Body of pancreas (tissue), 4 donors: ENCODE data around the gene NOXA1.
"Not testable (repeated sequence)": the region's sequence is repeated elsewhere in the genome, so short reads cannot be mapped to it uniquely, and the experiment has no call there.

Source experiments
- CTCF ChIP-seq, 7 experiments: fragments of 450-650 bp in 4 of 7; fragments of 200-600 bp in 3 of 7; sonication (generic) in 3 of 7; IDR thresholded peaks; one replicate each; pipeline ENCODE4 v1.5.1; 2016 to 2019; ENCODE audit warnings: antibody characterized with exemption in 7 of 7
- POLR2A ChIP-seq, 3 donors: fragments of 450-650 bp; IDR thresholded peaks; one replicate each; pipeline ENCODE4 v1.6.1; 2016; ENCODE audit warnings: antibody characterized with exemption in 3 of 3, mild to moderate bottlenecking in 2 of 3

GRCh38 chr9:137386507-137387113 lies 36.6 kb upstream of the NOXA1 start:
- TF ChIP-seq CTCF, POLR2A (IDR thresholded peaks at IDR 0.05): not testable (repeated sequence)
